GM19351 (cell line): ENCODE measurements around the gene SLC15A3.

Experiments
- ATAC-seq: cut with Tn5 transposase; IDR thresholded peaks from one replicate; pipeline ENCODE4 v1.9.1; 2021; ENCODE audit warnings: mild to moderate bottlenecking, moderate library complexity; ENCODE audit not compliant: unreplicated experiment

Gene SLC15A3

GRCh38 chr11:60931917-60932316 is 20.1 kb downstream of the SLC15A3 start:
- no peak for ATAC-seq

DNA sequence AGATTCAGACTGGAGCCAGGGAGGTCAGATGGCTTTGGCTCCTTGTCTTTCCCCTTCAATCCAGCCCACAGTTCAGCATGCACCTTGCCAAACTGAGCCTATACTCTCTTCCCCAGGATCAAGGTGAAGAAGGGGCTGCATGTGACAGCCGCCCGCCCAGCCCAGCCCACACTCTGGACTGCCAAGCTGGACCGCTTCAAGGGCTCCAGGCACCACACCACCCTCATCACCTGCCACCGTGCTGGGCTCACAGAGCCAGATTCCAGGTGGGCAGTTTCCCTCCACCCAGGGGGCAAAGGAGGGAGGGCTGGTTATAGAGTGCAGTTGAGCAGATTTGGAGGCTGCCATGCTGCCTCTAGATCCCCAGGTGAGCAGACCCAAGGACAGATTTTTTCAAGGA is 21.6 kb downstream of the SLC15A3 start:
- ATAC-seq: no peak

- ATAC-seq: no peak
Observed at GRCh38 chr11:60929764-60930163, 22.2 kb downstream of the SLC15A3 start.

DNA sequence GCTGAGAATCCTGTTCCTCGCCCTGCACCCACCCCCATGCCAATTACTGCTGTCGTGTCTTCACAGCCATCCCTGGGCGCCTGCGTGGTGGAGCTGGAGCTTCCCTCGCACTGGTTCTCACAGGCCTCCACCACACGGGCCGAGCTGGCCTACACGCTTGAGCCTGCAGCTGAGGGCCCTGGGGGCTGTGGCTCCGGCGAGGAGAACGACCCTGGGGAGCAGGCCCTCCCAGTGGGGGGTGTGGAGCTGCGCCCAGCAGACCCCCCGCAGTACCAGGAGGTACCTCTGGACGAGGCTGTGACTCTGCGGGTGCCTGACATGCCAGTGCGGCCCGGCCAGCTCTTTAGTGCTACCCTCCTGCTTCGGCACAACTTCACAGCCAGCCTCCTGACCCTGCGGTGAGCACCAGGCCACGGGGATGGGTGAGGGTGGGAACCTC is 23.4 kb downstream of the SLC15A3 start:
- no peak for ATAC-seq

- ATAC-seq: no peak
Observed at GRCh38 chr11:60927600-60927999, 24.4 kb downstream of the SLC15A3 start.

DNA sequence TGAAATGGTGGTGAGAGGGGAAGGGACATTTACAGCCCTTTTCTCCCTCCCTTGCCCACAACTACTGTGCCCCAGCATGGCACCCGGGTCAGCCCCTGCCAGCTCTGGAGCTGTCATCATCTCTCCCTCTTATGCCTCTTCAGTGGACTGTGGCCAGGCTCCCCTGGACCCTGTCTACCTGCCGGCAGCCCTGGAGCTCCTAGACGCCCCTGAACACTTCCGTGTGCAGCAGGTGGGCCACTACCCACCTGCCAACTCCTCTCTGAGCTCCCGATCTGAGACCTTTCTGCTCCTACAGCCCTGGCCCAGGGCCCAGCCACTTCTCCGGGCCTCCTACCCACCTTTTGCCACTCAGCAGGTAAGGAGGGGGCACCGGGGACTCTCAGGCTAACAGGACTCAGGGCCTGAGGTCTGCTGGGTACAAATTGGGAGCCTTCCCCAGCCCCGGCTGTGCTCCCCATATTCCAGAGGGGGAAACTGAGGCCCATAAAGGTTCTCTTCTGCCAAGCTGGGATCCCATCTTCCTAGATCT is 24.8 kb downstream of the SLC15A3 start:
- no peak for ATAC-seq

DNA sequence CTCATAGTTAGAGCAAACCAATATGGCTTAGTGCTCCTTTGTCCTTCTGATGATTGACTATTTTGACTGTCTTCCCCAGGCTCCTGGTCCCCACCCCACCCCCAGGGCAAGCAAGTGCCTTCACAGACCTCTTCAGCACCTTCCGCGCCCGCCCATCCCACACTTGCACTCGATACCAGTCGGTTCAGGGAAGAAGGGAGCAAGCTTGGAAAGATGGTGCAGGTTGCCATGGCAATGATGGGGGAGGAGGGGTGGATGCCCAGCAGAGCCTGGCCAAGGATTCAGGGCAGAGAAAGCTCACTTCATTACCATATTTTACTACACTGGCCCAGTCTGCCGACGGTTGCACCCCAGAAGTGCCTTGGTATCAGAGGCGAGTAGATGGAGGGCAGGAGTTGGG is 25.5 kb downstream of the SLC15A3 start:
- no peak for ATAC-seq

DNA sequence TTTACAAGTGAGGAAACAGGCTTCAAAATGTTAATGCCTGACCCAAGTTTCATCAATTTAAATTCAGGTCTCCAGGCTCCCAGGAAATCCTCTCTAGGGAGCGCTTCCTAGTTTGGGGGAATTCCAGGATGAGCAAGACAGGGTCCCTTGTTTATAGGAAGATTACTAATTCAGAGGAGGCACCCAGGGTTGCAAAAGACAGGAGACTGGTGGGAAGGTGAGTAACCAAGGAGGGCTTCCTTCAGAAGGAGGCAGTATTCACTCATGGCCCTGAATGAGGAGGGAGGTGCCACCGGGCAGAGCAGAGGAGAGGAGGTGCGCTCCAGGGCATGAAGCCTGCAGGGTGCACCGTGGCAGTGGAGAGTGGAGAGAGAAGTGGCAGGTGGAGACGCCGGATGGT is 26.1 kb downstream of the SLC15A3 start:
- no peak for ATAC-seq

DNA sequence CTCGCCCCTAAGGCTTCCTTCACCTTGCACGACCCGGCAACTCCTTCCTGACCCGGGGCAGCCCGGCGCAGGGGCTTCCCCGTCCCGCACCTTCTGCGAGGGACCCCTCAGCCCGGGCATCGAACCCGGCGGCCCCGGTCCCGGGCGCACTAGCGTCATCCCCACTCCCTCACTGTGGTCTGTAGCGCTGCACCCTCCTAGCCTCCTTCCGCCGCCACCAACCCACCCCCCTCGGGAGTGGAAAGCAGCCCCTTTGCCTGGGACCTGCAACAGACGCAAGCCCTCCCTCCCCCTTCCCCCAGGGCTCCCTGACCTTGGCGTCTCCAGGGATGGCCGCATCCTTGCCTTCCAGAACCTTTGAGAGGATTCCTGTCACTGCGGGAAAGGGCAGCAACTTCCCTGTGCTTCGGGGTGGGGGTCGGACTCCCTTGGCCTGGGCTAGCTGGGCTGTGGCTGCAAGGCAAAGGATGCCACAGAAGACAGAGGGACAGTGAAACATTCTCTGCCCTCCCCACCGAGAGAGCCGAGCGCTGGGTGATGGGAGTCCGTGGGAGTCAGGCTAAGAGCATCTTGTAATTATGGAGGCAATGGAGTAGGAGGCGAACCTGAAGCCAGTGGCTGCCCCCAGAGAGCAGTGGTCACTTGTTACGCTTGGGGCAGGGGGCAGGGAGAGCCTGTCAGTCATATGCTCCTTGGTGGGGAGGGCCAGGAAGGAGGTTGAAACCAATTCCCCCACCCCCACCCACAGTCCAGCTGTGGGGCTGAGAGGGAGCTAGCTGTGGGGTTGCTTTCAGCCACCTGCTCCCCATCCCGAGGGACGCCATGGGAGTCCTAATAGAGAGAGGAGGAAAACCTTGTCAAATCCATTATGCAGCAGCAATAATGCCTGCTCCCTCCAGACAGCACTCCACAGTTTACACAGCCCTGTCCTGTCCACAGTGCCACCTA is 26.8 kb downstream of the SLC15A3 start:
- ATAC-seq: no peak

- no peak for ATAC-seq
Observed at GRCh38 chr11:60924110-60924905, 27.7 kb downstream of the SLC15A3 start, which contains the start of gene TMEM132A. Gene TMEM132A, plus strand, starts transcription at chr11:60924460. Its CDS starts 174 bp downstream, at chr11:60924634.

GRCh38 chr11:60923800-60924109 is 28.2 kb downstream of the SLC15A3 start:
- ATAC-seq: no peak

DNA sequence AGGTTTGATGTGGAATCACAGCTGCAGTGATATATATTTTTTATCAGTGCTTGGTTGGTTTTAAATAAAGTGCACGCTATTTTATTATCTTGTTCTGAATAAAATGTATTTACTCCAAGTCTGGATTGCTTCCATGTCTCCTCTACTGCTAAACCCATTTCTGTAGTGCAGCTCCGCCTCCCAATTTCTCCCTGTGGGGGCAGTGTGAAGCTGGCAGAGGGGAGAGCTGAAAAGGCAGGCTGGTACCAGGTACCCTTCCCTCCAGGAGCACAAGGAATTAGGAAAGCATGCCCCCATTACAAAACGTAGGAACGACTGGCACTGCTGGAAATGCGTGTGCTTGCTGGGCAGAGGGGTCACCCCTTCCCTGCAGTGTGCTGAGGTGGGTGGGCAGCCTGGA is 28.6 kb downstream of the SLC15A3 start:
- ATAC-seq: no peak

- no peak for ATAC-seq
Observed at GRCh38 chr11:60922906-60923305, 29.1 kb downstream of the SLC15A3 start.

GRCh38 chr11:60921777-60922335 is 30.1 kb downstream of the SLC15A3 start:
- no peak for ATAC-seq

DNA sequence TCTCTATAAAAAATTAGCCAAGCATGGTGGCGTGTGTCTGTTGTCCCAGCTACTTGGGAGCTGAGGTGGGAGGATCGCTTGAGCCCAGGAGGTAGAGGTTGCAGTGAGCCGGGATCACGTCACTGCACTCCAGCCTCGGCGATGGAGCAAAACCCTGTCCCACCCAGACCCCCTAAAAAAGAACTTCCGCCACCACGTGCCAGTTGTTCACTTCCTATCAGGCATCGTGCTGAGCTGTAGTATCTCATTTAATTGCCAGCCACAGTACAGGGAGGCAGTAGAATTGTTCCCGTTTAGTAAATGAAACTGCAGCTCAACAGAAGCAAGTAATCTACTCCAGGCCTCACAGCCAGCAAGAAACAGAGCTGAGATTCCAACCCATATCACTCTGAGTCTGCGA is 30.7 kb downstream of the SLC15A3 start:
- ATAC-seq: no peak

DNA sequence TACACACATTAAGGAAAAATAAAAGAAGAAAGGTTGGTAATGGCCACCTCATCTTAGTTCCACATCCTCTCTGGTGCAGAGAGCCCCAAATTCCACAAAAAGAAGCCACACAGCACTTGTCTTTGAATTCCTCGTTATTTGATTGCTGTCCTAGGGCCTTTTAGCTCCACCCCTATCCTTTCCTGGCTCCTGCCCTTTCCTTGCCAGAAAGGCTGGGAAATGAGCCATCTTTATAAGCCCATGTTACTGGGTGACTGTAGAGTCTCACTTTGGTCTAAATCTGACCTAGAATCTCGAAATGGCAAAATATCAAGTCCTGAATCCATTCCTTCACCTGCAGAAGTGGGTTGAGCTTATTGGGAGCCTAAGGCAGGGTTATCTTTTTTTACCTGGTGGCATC is 32.0 kb downstream of the SLC15A3 start:
- ATAC-seq: no peak

DNA sequence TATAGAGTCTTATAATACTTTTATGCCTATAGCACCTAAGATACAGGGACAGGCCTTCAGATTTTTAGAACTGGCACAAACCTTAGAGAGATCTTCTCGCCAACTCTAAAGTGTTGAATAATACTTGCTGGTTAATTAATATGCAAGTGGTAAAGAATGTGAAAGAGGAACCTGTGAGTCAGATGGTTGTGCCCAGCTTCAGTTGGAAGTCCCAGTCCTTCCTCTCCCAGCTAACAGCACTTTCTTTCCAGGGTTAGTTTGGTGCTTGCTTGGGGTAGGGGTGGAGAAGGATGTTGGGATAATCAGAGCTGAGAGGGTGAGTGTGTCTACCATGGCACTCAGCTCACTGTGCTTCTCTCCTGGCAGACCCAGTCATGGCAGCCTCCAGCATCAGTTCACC is 32.7 kb downstream of the SLC15A3 start:
- ATAC-seq: no peak

- no peak for ATAC-seq
Observed at GRCh38 chr11:60918939-60919265, 33.1 kb downstream of the SLC15A3 start.

GRCh38 chr11:60918251-60918938 is 33.6 kb downstream of the SLC15A3 start:
- ATAC-seq: no peak

DNA sequence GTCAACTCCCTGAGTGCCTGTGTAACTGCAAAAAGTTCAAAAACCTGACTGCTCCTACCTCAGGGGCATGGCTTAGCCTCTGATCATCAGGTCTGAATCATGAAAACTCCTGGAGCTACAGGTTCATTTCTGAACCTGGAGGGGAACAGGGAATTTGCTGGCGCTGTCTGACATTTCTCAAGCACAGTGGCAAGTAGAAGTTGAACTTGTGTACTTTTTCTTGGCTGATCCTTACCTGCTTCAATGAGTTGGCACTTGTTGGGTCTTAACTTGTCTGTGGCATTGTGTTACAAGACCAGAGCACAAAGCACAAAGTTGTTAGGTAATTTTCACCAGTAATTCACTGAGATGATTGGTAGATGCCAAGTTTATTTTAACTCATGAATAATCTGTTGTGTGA is 34.7 kb downstream of the SLC15A3 start:
- no peak for ATAC-seq

GRCh38 chr11:60916669-60917206 is 35.2 kb downstream of the SLC15A3 start:
- no peak for ATAC-seq
